WTC11 (cell line): ENCODE data around the gene CPNE4. TPM values are rescaled to one million over a fixed set of nuclear protein-coding genes. Genes with fewer than 3 reads are reported as not detected.

Source experiments
- JUN ChIP-seq: sonication (generic); formaldehyde crosslinking; IDR thresholded peaks from 2 replicates; pipeline ENCODE4 v1.8.0; 2023; ENCODE audit warnings: mild to moderate bottlenecking, missing genetic modification reagents
- NR1H2 ChIP-seq: sonication (generic); formaldehyde crosslinking; IDR thresholded peaks from 2 replicates; pipeline ENCODE4 v1.9.0; 2021; ENCODE audit warnings: mild to moderate bottlenecking, moderate library complexity, missing genetic modification reagents
- SMAD3 ChIP-seq: sonication (generic); formaldehyde crosslinking; IDR thresholded peaks from 2 replicates; pipeline ENCODE4 v1.8.0; 2022; ENCODE audit warnings: missing genetic modification reagents, mild to moderate bottlenecking, borderline replicate concordance
- SOX15 ChIP-seq: fragments of 250-450 bp; sonication (Bioruptor Pico); IDR thresholded peaks from 2 replicates; pipeline ENCODE4 v1.9.0; 2021; ENCODE audit warnings: mild to moderate bottlenecking
- TEAD4 ChIP-seq: sonication (generic); formaldehyde crosslinking; IDR thresholded peaks from 2 replicates; pipeline ENCODE4 v1.8.0; 2022; ENCODE audit warnings: mild to moderate bottlenecking, missing genetic modification reagents
- ZBTB21 ChIP-seq: sonication (generic); formaldehyde crosslinking; IDR thresholded peaks from 2 replicates; pipeline ENCODE4 v1.8.1; 2023; ENCODE audit warnings: mild to moderate bottlenecking, missing genetic modification reagents, borderline replicate concordance
- ZNF138 ChIP-seq: sonication (generic); formaldehyde crosslinking; conservative IDR thresholded peaks from 2 replicates; pipeline ENCODE4 v1.8.1; 2022; ENCODE audit warnings: mild to moderate bottlenecking, moderate library complexity, missing genetic modification reagents
- ZNF263 ChIP-seq: sonication (generic); formaldehyde crosslinking; IDR thresholded peaks from 2 replicates; pipeline ENCODE4 v1.8.1; 2022; ENCODE audit warnings: low read depth, mild to moderate bottlenecking, moderate library complexity, missing genetic modification reagents
- total RNA-seq: library from RNA; stranded (reverse); gene quantifications from 3 replicates; pipeline ENCODE4 v1.2.3, GENCODE V29; 2021
- TF ChIP-seq, protein P1 (sequence below): sonication (generic); formaldehyde crosslinking; IDR thresholded peaks from 2 replicates; pipeline ENCODE4 v1.8.0; 2022; ENCODE audit warnings: mild to moderate bottlenecking, missing genetic modification reagents
- TF ChIP-seq, protein P2 (sequence below): sonication (generic); formaldehyde crosslinking; IDR thresholded peaks from 2 replicates; pipeline ENCODE4 v1.8.1; 2023; ENCODE audit warnings: mild to moderate bottlenecking, missing genetic modification reagents
- TF ChIP-seq, protein P3 (sequence below): sonication (generic); formaldehyde crosslinking; IDR thresholded peaks from 2 replicates; pipeline ENCODE4 v1.8.0; 2022; ENCODE audit warnings: mild to moderate bottlenecking, missing genetic modification reagents
- TF ChIP-seq, protein P4 (sequence below): sonication (generic); formaldehyde crosslinking; IDR thresholded peaks from 2 replicates; pipeline ENCODE4 v1.8.1; 2022; ENCODE audit warnings: mild to moderate bottlenecking, missing genetic modification reagents, moderate library complexity, borderline replicate concordance
- TF ChIP-seq, protein P5 (sequence below): fragments of 250-450 bp; sonication (Bioruptor Pico); conservative IDR thresholded peaks from 2 replicates; pipeline ENCODE4 v1.9.0; 2021; ENCODE audit warnings: mild to moderate bottlenecking
- TF ChIP-seq, protein P6 (sequence below): sonication (generic); formaldehyde crosslinking; IDR thresholded peaks from 2 replicates; pipeline ENCODE4 v1.8.1; 2022; ENCODE audit warnings: low read depth, mild to moderate bottlenecking, moderate library complexity, missing genetic modification reagents, borderline replicate concordance
- TF ChIP-seq, protein P7 (sequence below): sonication (generic); formaldehyde crosslinking; IDR thresholded peaks from 2 replicates; pipeline ENCODE4 v1.8.1; 2023; ENCODE audit warnings: mild to moderate bottlenecking, missing genetic modification reagents, moderate library complexity
- TF ChIP-seq, protein P8 (sequence below): sonication (generic); formaldehyde crosslinking; IDR thresholded peaks from 2 replicates; pipeline ENCODE4 v1.8.1; 2022; ENCODE audit warnings: mild to moderate bottlenecking, moderate library complexity, missing genetic modification reagents
- TF ChIP-seq, protein P9 (sequence below): fragments of 250-450 bp; sonication (Bioruptor Pico); IDR thresholded peaks from 2 replicates; pipeline ENCODE4 v1.9.0; 2021; ENCODE audit warnings: moderate library complexity, mild to moderate bottlenecking, inconsistent platforms, borderline replicate concordance
- TF ChIP-seq, protein P10 (sequence below): sonication (generic); formaldehyde crosslinking; IDR thresholded peaks from 2 replicates; pipeline ENCODE4 v1.8.0; 2022; ENCODE audit warnings: mild to moderate bottlenecking, missing genetic modification reagents
- TF ChIP-seq, protein P11 (sequence below): sonication (generic); formaldehyde crosslinking; IDR thresholded peaks from 2 replicates; pipeline ENCODE4 v1.8.0; 2023; ENCODE audit warnings: missing genetic modification reagents
- TF ChIP-seq, protein P12 (sequence below): fragments of 250-450 bp; sonication (Bioruptor Pico); IDR thresholded peaks from 2 replicates; pipeline ENCODE4 v1.9.0; 2021; ENCODE audit warnings: mild to moderate bottlenecking

CPNE4 gene
- total RNA-seq, 1 experiment from 2014 or later, result 2.4 TPM

DNA sequence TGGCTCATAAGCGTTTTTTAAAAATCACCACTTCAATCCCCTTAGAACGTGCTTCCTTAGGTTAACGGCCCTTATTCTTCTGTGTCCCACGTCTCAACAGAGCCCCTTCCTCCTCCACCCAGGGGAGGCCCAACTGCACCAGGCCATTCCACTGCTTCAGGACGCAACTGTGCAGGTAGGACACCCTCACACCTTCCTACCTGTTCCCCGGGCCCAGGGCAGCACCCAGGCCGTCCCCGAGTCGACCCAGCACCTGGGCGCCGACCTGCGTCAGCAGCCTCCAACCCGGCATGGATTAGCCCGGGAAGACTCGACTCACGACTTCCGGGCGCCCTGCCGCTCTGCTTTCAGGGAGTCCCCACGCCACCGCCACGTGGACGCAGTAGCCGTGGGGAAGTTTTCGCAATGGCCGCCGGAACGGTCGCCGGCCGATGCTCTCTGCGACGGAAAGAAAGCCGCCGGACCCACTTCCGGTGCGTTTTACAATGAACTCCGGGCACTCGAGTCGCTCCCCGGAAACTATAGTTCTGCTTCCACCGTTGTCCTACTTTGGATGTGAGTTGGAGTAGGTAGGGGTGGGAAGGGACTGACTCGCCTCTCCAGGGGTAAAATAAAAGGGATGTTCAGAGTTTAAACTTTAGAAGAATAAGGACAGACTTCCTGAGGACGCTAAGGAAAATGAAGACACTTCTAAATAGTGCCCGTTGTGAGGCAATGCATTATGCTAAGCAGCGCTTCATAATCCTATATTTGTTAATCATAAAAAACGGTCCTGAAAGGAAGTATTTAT, 532.1 kb downstream of the CPNE4 start, which contains the start of gene MRPL3 (continued):
- TF ChIP-seq ZNF263 (no peak), NR1H2 (CRISPR knock-in tag) (no peak), SMAD3 (CRISPR knock-in tag) (0 out of 2 replicates have a peak, but pooled peaks have one; percentile 74), ZBTB21 (CRISPR knock-in tag) (peak; percentile 69), SOX15 (no peak), ZNF138 (0 out of 2 replicates have a peak, but pooled peaks have one; percentile 76), TEAD4 (CRISPR knock-in tag) (0 out of 2 replicates have a peak, but pooled peaks have one; percentile 64), JUN (peak; percentile 89; the same call in 1 of the 2 replicates)
- TF ChIP-seq, protein P1, sequence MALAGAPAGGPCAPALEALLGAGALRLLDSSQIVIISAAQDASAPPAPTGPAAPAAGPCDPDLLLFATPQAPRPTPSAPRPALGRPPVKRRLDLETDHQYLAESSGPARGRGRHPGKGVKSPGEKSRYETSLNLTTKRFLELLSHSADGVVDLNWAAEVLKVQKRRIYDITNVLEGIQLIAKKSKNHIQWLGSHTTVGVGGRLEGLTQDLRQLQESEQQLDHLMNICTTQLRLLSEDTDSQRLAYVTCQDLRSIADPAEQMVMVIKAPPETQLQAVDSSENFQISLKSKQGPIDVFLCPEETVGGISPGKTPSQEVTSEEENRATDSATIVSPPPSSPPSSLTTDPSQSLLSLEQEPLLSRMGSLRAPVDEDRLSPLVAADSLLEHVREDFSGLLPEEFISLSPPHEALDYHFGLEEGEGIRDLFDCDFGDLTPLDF (CRISPR knock-in tag), result no peak
- TF ChIP-seq, protein P2, sequence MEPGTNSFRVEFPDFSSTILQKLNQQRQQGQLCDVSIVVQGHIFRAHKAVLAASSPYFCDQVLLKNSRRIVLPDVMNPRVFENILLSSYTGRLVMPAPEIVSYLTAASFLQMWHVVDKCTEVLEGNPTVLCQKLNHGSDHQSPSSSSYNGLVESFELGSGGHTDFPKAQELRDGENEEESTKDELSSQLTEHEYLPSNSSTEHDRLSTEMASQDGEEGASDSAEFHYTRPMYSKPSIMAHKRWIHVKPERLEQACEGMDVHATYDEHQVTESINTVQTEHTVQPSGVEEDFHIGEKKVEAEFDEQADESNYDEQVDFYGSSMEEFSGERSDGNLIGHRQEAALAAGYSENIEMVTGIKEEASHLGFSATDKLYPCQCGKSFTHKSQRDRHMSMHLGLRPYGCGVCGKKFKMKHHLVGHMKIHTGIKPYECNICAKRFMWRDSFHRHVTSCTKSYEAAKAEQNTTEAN (CRISPR knock-in tag), result peak; percentile 96
- TF ChIP-seq, protein P3, sequence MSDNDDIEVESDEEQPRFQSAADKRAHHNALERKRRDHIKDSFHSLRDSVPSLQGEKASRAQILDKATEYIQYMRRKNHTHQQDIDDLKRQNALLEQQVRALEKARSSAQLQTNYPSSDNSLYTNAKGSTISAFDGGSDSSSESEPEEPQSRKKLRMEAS (CRISPR knock-in tag), result peak; percentile 99
- TF ChIP-seq, protein P4, sequence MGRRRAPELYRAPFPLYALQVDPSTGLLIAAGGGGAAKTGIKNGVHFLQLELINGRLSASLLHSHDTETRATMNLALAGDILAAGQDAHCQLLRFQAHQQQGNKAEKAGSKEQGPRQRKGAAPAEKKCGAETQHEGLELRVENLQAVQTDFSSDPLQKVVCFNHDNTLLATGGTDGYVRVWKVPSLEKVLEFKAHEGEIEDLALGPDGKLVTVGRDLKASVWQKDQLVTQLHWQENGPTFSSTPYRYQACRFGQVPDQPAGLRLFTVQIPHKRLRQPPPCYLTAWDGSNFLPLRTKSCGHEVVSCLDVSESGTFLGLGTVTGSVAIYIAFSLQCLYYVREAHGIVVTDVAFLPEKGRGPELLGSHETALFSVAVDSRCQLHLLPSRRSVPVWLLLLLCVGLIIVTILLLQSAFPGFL, result no peak; the same call in 1 of the 2 replicates
- TF ChIP-seq, protein P5, sequence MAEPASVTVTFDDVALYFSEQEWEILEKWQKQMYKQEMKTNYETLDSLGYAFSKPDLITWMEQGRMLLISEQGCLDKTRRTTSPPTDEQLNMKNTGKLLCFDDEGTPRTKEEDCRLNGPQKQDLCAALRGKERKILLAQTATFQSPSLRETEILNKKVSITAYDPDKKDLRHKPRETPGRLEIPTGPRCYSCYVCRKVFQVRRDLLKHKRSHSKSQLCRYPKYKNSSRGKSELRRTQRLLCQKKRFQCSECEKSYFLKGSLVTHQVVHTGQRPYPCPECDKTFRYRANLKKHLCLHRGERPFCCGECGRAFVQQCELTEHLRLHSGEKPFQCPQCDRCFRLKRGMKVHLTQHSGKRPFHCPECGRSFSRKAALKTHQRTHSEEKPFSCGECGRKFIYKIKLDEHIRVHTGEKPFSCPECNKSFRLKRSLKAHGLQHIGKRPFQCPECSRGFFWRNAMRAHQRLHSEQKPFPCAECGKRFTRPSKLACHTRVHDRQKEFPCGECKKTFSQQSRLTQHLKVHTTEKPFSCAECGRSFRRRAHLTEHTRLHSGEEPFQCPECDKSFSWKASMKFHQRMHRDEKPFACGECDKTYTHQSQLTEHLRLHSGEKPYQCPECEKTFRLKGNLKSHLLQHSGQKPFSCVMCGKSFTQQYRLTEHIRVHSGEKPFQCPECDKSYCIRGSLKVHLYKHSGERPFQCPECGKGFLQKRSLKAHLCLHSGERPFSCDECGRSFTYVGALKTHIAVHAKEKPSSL (CRISPR knock-in tag), result 0 out of 2 replicates have a peak, but pooled peaks have one; percentile 54
- TF ChIP-seq, protein P6, sequence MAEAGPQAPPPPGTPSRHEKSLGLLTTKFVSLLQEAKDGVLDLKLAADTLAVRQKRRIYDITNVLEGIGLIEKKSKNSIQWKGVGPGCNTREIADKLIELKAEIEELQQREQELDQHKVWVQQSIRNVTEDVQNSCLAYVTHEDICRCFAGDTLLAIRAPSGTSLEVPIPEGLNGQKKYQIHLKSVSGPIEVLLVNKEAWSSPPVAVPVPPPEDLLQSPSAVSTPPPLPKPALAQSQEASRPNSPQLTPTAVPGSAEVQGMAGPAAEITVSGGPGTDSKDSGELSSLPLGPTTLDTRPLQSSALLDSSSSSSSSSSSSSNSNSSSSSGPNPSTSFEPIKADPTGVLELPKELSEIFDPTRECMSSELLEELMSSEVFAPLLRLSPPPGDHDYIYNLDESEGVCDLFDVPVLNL (CRISPR knock-in tag), result no peak
- TF ChIP-seq, protein P7, sequence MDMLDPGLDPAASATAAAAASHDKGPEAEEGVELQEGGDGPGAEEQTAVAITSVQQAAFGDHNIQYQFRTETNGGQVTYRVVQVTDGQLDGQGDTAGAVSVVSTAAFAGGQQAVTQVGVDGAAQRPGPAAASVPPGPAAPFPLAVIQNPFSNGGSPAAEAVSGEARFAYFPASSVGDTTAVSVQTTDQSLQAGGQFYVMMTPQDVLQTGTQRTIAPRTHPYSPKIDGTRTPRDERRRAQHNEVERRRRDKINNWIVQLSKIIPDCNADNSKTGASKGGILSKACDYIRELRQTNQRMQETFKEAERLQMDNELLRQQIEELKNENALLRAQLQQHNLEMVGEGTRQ (CRISPR knock-in tag), result peak; percentile 69
- TF ChIP-seq, protein P8, sequence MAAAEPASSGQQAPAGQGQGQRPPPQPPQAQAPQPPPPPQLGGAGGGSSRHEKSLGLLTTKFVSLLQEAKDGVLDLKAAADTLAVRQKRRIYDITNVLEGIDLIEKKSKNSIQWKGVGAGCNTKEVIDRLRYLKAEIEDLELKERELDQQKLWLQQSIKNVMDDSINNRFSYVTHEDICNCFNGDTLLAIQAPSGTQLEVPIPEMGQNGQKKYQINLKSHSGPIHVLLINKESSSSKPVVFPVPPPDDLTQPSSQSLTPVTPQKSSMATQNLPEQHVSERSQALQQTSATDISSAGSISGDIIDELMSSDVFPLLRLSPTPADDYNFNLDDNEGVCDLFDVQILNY, result 0 out of 2 replicates have a peak, but pooled peaks have one; percentile 74
- TF ChIP-seq, protein P9, sequence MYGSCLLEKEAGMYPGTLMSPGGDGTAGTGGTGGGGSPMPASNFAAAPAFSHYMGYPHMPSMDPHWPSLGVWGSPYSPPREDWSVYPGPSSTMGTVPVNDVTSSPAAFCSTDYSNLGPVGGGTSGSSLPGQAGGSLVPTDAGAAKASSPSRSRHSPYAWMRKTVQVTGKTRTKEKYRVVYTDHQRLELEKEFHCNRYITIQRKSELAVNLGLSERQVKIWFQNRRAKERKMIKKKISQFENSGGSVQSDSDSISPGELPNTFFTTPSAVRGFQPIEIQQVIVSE (CRISPR knock-in tag), result no peak
- TF ChIP-seq, protein P10, sequence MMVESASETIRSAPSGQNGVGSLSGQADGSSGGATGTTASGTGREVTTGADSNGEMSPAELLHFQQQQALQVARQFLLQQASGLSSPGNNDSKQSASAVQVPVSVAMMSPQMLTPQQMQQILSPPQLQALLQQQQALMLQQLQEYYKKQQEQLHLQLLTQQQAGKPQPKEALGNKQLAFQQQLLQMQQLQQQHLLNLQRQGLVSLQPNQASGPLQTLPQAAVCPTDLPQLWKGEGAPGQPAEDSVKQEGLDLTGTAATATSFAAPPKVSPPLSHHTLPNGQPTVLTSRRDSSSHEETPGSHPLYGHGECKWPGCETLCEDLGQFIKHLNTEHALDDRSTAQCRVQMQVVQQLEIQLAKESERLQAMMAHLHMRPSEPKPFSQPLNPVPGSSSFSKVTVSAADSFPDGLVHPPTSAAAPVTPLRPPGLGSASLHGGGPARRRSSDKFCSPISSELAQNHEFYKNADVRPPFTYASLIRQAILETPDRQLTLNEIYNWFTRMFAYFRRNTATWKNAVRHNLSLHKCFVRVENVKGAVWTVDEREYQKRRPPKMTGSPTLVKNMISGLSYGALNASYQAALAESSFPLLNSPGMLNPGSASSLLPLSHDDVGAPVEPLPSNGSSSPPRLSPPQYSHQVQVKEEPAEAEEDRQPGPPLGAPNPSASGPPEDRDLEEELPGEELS (CRISPR knock-in tag), result peak; percentile 85
- TF ChIP-seq, protein P11, sequence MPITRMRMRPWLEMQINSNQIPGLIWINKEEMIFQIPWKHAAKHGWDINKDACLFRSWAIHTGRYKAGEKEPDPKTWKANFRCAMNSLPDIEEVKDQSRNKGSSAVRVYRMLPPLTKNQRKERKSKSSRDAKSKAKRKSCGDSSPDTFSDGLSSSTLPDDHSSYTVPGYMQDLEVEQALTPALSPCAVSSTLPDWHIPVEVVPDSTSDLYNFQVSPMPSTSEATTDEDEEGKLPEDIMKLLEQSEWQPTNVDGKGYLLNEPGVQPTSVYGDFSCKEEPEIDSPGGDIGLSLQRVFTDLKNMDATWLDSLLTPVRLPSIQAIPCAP (CRISPR knock-in tag), result peak; percentile 90
- TF ChIP-seq, protein P12, sequence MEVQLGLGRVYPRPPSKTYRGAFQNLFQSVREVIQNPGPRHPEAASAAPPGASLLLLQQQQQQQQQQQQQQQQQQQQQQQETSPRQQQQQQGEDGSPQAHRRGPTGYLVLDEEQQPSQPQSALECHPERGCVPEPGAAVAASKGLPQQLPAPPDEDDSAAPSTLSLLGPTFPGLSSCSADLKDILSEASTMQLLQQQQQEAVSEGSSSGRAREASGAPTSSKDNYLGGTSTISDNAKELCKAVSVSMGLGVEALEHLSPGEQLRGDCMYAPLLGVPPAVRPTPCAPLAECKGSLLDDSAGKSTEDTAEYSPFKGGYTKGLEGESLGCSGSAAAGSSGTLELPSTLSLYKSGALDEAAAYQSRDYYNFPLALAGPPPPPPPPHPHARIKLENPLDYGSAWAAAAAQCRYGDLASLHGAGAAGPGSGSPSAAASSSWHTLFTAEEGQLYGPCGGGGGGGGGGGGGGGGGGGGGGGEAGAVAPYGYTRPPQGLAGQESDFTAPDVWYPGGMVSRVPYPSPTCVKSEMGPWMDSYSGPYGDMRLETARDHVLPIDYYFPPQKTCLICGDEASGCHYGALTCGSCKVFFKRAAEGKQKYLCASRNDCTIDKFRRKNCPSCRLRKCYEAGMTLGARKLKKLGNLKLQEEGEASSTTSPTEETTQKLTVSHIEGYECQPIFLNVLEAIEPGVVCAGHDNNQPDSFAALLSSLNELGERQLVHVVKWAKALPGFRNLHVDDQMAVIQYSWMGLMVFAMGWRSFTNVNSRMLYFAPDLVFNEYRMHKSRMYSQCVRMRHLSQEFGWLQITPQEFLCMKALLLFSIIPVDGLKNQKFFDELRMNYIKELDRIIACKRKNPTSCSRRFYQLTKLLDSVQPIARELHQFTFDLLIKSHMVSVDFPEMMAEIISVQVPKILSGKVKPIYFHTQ, result no peak
